OCI-LY7 (cell line): ENCODE measurements around the gene ZNF407.

ENCODE experiments used
- EZH2phosphoT487 ChIP-seq: fragments of 200-600 bp; sonication (generic); IDR thresholded peaks from 2 replicates; pipeline ENCODE4 v1.6.1; 2018; ENCODE audit warnings: low read depth, borderline replicate concordance, mild to moderate bottlenecking, mixed run types, antibody characterized with exemption, low read length, moderate library complexity, mixed read lengths
- TF ChIP-seq, protein P1 (sequence below): fragments of 200-600 bp; sonication (generic); conservative IDR thresholded peaks from 2 replicates; pipeline ENCODE4 v1.5.1; 2014; ENCODE audit warnings: mild to moderate bottlenecking, antibody characterized with exemption, low read length, moderate library complexity, mixed read lengths

DNA sequence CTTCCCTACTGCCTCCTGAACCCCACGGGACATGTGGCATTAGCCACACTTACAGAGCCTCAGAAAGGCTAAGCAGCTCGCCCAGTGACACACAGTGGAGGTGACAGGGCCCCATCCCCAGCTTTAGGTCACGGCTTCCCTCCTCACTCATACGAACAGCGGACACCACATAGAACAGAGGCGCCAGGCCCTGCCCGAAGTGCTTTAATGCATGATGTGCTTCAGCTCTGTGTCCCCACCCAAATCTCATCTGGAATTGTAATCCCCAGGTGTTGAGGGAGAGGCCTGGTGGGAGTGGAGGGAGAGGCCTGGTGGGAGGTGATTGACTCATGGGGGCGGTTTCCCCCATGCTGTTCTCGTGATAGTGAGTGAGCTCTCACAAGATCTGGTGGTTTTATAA is 476.0 kb downstream of the ZNF407 start:
- TF ChIP-seq, protein P1, sequence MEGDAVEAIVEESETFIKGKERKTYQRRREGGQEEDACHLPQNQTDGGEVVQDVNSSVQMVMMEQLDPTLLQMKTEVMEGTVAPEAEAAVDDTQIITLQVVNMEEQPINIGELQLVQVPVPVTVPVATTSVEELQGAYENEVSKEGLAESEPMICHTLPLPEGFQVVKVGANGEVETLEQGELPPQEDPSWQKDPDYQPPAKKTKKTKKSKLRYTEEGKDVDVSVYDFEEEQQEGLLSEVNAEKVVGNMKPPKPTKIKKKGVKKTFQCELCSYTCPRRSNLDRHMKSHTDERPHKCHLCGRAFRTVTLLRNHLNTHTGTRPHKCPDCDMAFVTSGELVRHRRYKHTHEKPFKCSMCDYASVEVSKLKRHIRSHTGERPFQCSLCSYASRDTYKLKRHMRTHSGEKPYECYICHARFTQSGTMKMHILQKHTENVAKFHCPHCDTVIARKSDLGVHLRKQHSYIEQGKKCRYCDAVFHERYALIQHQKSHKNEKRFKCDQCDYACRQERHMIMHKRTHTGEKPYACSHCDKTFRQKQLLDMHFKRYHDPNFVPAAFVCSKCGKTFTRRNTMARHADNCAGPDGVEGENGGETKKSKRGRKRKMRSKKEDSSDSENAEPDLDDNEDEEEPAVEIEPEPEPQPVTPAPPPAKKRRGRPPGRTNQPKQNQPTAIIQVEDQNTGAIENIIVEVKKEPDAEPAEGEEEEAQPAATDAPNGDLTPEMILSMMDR, result no peak
- no peak for TF ChIP-seq EZH2phosphoT487
